MCF 10A (cell line): ENCODE measurements around the gene ARHGAP44. TPM values are rescaled to one million over a fixed set of nuclear protein-coding genes. Genes with fewer than 3 reads are reported as not detected.

ENCODE experiments used
- BruUV-seq: library from RNA; stranded (reverse); fragments of 400-500 nt; replicated peaks from 2 replicates; lab custom pipeline; 2021; lab: Mats Ljungman, UMichigan
- CTCF ChIA-PET: fragments of 300-600 bp; sonication (Branson Sonifier 250); formaldehyde crosslinking; extraction: SDS; loops from one replicate; lab custom pipeline; 2021; ENCODE audit warnings: antibody characterized with exemption, inconsistent platforms; lab: Yijun Ruan, JAX
- POLR2A ChIA-PET: fragments of 300-600, 350-650 bp; sonication (Branson Sonifier 250); formaldehyde crosslinking; extraction: SDS; loops from one replicate; lab custom pipeline; 2020; ENCODE audit warnings: antibody characterized with exemption, inconsistent platforms; lab: Yijun Ruan, JAX
- DNase-seq: peaks from one replicate; pipeline ENCODE4 v3.0.0-alpha.2; 2018; ENCODE audit not compliant: unreplicated experiment
- H3K27ac Mint-ChIP-seq: one replicate; pipeline ENCODE4 v1.8.0; 2022; ENCODE audit warnings: mild to moderate bottlenecking, low read depth, mixed read lengths; ENCODE audit not compliant: unreplicated experiment
- H3K27me3 Mint-ChIP-seq: one replicate; pipeline ENCODE4 v1.8.0; 2022; ENCODE audit warnings: mixed read lengths; ENCODE audit not compliant: insufficient read depth, unreplicated experiment
- H3K36me3 Mint-ChIP-seq: one replicate; pipeline ENCODE4 v1.8.0; 2022; ENCODE audit warnings: mild to moderate bottlenecking, moderate library complexity, mixed read lengths; ENCODE audit not compliant: insufficient read depth, unreplicated experiment
- H3K4me1 Mint-ChIP-seq: one replicate; pipeline ENCODE4 v1.8.0; 2022; ENCODE audit warnings: mixed read lengths; ENCODE audit not compliant: insufficient read depth, unreplicated experiment
- H3K4me3 Mint-ChIP-seq: one replicate; pipeline ENCODE4 v1.8.0; 2022; ENCODE audit warnings: mild to moderate bottlenecking, moderate library complexity, mixed read lengths; ENCODE audit not compliant: unreplicated experiment
- H3K9me3 Mint-ChIP-seq: one replicate; pipeline ENCODE4 v1.8.0; 2022; ENCODE audit warnings: mixed read lengths; ENCODE audit not compliant: unreplicated experiment
- CTCF ChIP-seq: fragments of 200-600 bp; IDR thresholded peaks from one replicate; pipeline ENCODE4 v1.8.0; 2022; ENCODE audit warnings: antibody characterized with exemption, mild to moderate bottlenecking; ENCODE audit not compliant: unreplicated experiment
- intact Hi-C: fragments of 100-400 bp; cut with micrococcal nuclease; formaldehyde crosslinking; loops from 2 replicates; pipeline ENCODE4 v1.14.1; 2022
- total RNA-seq: library from RNA; stranded (reverse); gene quantifications from 2 replicates; pipeline ENCODE4 v1.2.3, GENCODE V29; 2022

ARHGAP44 gene
- total RNA-seq, 1 experiment from 2014 or later, result 1.3 TPM

GRCh38 chr17:12887088-12887487 is 97.8 kb downstream of the ARHGAP44 start:
- Mint-ChIP-seq H3K4me1 (no peaks in the 10 kb centered on the region), H3K36me3 (no peaks in the 10 kb centered on the region), H3K27me3 (peaks cover 13% of the 10 kb centered on the region), H3K27ac (no peak overlapping the region), H3K9me3 (no peaks in the 10 kb centered on the region), H3K4me3 (no peak overlapping the region)
- no peak for TF ChIP-seq CTCF
- ChIA-PET CTCF (no interaction called here), POLR2A (no interaction called here)
- BruUV-seq, result no TSS peak
- intact Hi-C loops, result no loop called here
- DNase-seq, result no peak

- intact Hi-C loops, result no loop called here
- ChIA-PET POLR2A (no interaction called here), CTCF (no interaction called here)
- no peak for DNase-seq
- Mint-ChIP-seq H3K4me1 (no peaks in the 10 kb centered on the region), H3K27me3 (peaks cover 35% of the 10 kb centered on the region), H3K9me3 (peaks cover 25% of the 10 kb centered on the region), H3K36me3 (no peaks in the 10 kb centered on the region), H3K4me3 (no peak overlapping the region), H3K27ac (no peak overlapping the region)
- TF ChIP-seq CTCF, result no peak
- BruUV-seq, result no TSS peak
These were observed 107.0 kb downstream of the ARHGAP44 start for GRCh38 chr17:12896180-12896785.

GRCh38 chr17:12898110-12898509 is 108.8 kb downstream of the ARHGAP44 start:
- TF ChIP-seq CTCF, result no peak
- Mint-ChIP-seq H3K27me3 (peaks cover 53% of the 10 kb centered on the region), H3K36me3 (no peaks in the 10 kb centered on the region), H3K27ac (no peak overlapping the region), H3K9me3 (peaks cover 44% of the 10 kb centered on the region), H3K4me3 (no peak overlapping the region), H3K4me1 (no peaks in the 10 kb centered on the region)
- DNase-seq, result no peak
- intact Hi-C loops, result no loop called here
- no TSS peak for BruUV-seq
- CTCF ChIA-PET, result interaction anchor here (0.6 to 1.0 kb wide), 2 partner anchors 25 to 55 kb away, joined by 4 to 5 read pairs; no protein-coding TSS in a partner anchor
- POLR2A ChIA-PET, result no interaction called here

- DNase-seq, result no peak
- Mint-ChIP-seq H3K9me3 (peaks cover 42% of the 10 kb centered on the region), H3K27me3 (peaks cover 52% of the 10 kb centered on the region), H3K4me1 (no peaks in the 10 kb centered on the region), H3K4me3 (no peak overlapping the region), H3K27ac (no peak overlapping the region), H3K36me3 (no peaks in the 10 kb centered on the region)
- intact Hi-C loops, result no loop called here
- no peak for TF ChIP-seq CTCF
- ChIA-PET POLR2A (no interaction called here), CTCF (no interaction called here)
- no TSS peak for BruUV-seq
These were observed 110.3 kb downstream of the ARHGAP44 start for GRCh38 chr17:12899604-12900003.
